ENCODE results near the gene POC1B.

GRCh38 chr12:89539426-89540223, 13.8 kb upstream of the POC1B start:
- TF ChIP-seq CTCF (IDR thresholded peaks at IDR 0.05; ENCODE audit: low read length) (no peak), EZH2 (IDR thresholded peaks at IDR 0.05; ENCODE audit: borderline replicate concordance, low read length) (no peak)

Measured in OCI-LY1 (cell line).